HepG2 (cell line): ENCODE data around the gene BIRC5. TPM values are rescaled to one million over a fixed set of nuclear protein-coding genes. Genes with fewer than 3 reads are reported as not detected.

Source experiments
- ATAC-seq: fragments of 200-7000 bp; cut with Tn5 transposase; 3 replicates; pipeline ENCODE4 v1.9.1; 2020; ENCODE audit warnings: mild to moderate bottlenecking, moderate library complexity
- BruUV-seq: library from RNA; stranded (reverse); fragments of 400-500 nt; replicated peaks from 2 replicates; lab custom pipeline; 2021; lab: Mats Ljungman, UMichigan
- CTCF ChIA-PET: fragments of 300-600 bp; formaldehyde crosslinking; extraction: SDS; loops from one replicate; lab custom pipeline; 2021; ENCODE audit warnings: low total read pairs, inconsistent platforms, low intra/inter-chr PET ratio; lab: Yijun Ruan, JAX
- POLR2A ChIA-PET: fragments of 350-600 bp; sonication (Branson Sonifier 250); formaldehyde crosslinking; loops from one replicate; lab custom pipeline; 2020; ENCODE audit warnings: antibody characterized with exemption, inconsistent platforms; lab: Yijun Ruan, JAX
- DNase-seq: peaks from one replicate; pipeline ENCODE4 v3.0.0-alpha.2; 2015; ENCODE audit warnings: low spot score
- FAIRE-seq: peaks from 3 replicates; lab custom pipeline; 2011; peaks lifted over from hg19 to GRCh38; lab: Jason Lieb, UNC
- H2AFZ ChIP-seq: one replicate; pipeline ENCODE4 v1.6.1; 2011; ENCODE audit warnings: low read length, inconsistent platforms
- H3K27ac ChIP-seq: fragments of 300-600 bp; 3 replicates; pipeline ENCODE4 v1.8.0; 2011; ENCODE audit warnings: mixed run types, mild to moderate bottlenecking, mixed read lengths, low read length, inconsistent platforms; ENCODE audit not compliant: insufficient read depth; ENCODE audit errors: extremely low read length
- H3K27me3 ChIP-seq, 2 experiments: fragments of 200-600 bp in 1 of 2; 2 replicates in 1 of 2; 3 replicates in 1 of 2; pipeline versions ENCODE4 v1.6.0 to v1.8.0; 2011; ENCODE audit warnings: low read length in 2 of 2, mild to moderate bottlenecking in 2 of 2, moderate library complexity in 2 of 2, inconsistent platforms in 1 of 2; ENCODE audit not compliant: insufficient read depth in 2 of 2, control insufficient read depth in 1 of 2
- H3K36me3 ChIP-seq, 2 experiments: fragments of 200-600 bp in 1 of 2; replicated peaks in 1 of 2; 2 replicates in 1 of 2; 3 replicates in 1 of 2; pipeline versions ENCODE4 v1.5.1 to v1.8.0; 2011; ENCODE audit warnings: low read length in 2 of 2, inconsistent platforms in 1 of 2; ENCODE audit not compliant: insufficient read depth in 2 of 2, control insufficient read depth in 1 of 2
- H3K4me1 ChIP-seq: 2 replicates; pipeline ENCODE4 v1.5.1; 2012; ENCODE audit warnings: low read length, inconsistent platforms; ENCODE audit not compliant: insufficient read depth
- H3K4me2 ChIP-seq: 2 replicates; pipeline ENCODE4 v1.6.0; 2011; ENCODE audit warnings: low read depth, low read length, inconsistent platforms
- H3K4me3 ChIP-seq, 3 experiments: fragments of 200-600 bp in 1 of 3; sonication (generic), shearing (Covaris generic) in 1 of 3; replicated peaks in 1 of 3; 2 replicates each; pipeline ENCODE4 v1.5.1; 2011 to 2016; ENCODE audit warnings: low read length in 3 of 3, inconsistent platforms in 2 of 3, low read depth in 2 of 3, mild to moderate bottlenecking in 2 of 3, control low read depth in 1 of 3, mixed read lengths in 1 of 3; ENCODE audit not compliant: insufficient read depth in 1 of 3
- H3K79me2 ChIP-seq: one replicate; pipeline ENCODE4 v1.6.1; 2011; ENCODE audit warnings: low read length, inconsistent platforms; ENCODE audit not compliant: insufficient read depth
- H3K9ac ChIP-seq: 2 replicates; pipeline ENCODE4 v1.6.0; 2011; ENCODE audit warnings: mild to moderate bottlenecking, low read depth, low read length, inconsistent platforms; ENCODE audit not compliant: insufficient read depth
- H3K9me3 ChIP-seq: 2 replicates; pipeline ENCODE4 v1.5.1; 2012; ENCODE audit warnings: mild to moderate bottlenecking, low read length
- H4K20me1 ChIP-seq: 2 replicates; pipeline ENCODE4 v1.6.0; 2011; ENCODE audit warnings: inconsistent platforms, mild to moderate bottlenecking, low read length, moderate library complexity; ENCODE audit not compliant: insufficient read depth
- CREB1 ChIP-seq, 2 experiments: fragments of 450-650 bp in 1 of 2; IDR thresholded peaks; 2 replicates each; pipeline ENCODE4 v1.6.1; 2016 to 2017; ENCODE audit warnings: control low read depth in 1 of 2, mild to moderate bottlenecking in 1 of 2, missing compliant biosample characterization in 1 of 2, missing genetic modification characterization in 1 of 2
- FOXA1 ChIP-seq, 2 experiments: fragments of 450-650 bp in 1 of 2; sonication (generic) in 1 of 2; formaldehyde crosslinking in 1 of 2; IDR thresholded peaks; 2 replicates each; pipeline versions ENCODE4 v1.4.0 to v1.6.1; 2016 to 2020; ENCODE audit warnings: missing genetic modification reagents in 1 of 2
- MAFF ChIP-seq: IDR thresholded peaks from 2 replicates; pipeline ENCODE4 v1.6.1; 2011; ENCODE audit warnings: low read depth, low read length, improper control_type of control experiment
- MAFK ChIP-seq, 2 experiments: IDR thresholded peaks in 1 of 2; conservative IDR thresholded peaks in 1 of 2; 2 replicates each; pipeline ENCODE4 v1.6.1; 2011; ENCODE audit warnings: improper control_type of control experiment in 2 of 2, low read length in 2 of 2
- MBNL3 ChIP-seq: fragments of 250-450 bp; sonication (Bioruptor Pico); conservative IDR thresholded peaks from 2 replicates; pipeline ENCODE4 v1.8.0; 2022; ENCODE audit warnings: mild to moderate bottlenecking, inconsistent platforms
- RBM22 ChIP-seq: fragments of 200-400 bp; formaldehyde crosslinking; optimal IDR thresholded peaks from 2 replicates; pipeline ENCODE3; 2017; ENCODE audit warnings: mild to moderate bottlenecking, low read length, moderate library complexity
- ZKSCAN1 ChIP-seq: fragments of 150-350 bp; IDR thresholded peaks from 2 replicates; pipeline ENCODE4 v1.6.1; 2014; ENCODE audit warnings: low read length
- WGBS: methylation state at CpG from one replicate; pipeline ENCODE4 v1.1.6; 2017; ENCODE audit warnings: low lambda C conversion rate; 5-methylcytosine and 5-hydroxymethylcytosine counted together
- in situ Hi-C: cut with HindIII; loops from 2 replicates; pipeline ENCODE4 v1.10.0; 2017; ENCODE audit warnings: low pct_unique_long_range_greater_than_20kb; ENCODE audit not compliant: extremely low pct_ligation_motif_present
- intact Hi-C: fragments of 100-400 bp; cut with micrococcal nuclease; formaldehyde crosslinking; loops from one replicate; pipeline ENCODE4 v1.10.0; 2022; ENCODE audit not compliant: unreplicated experiment
- polyA plus RNA-seq, 8 experiments: library from polyadenylated mRNA; depleted of rRNA in 3 of 8; stranded (reverse) in 7 of 8; unstranded in 1 of 8; fragments of >200 nt; fragmentation: Illumina TruSeq in 4 of 8; extraction: Trizol in 4 of 8; gene quantifications; 2 replicates each; pipeline versions ENCODE4 v1.2.1 to v1.2.3, GENCODE V29; 2011 to 2016; ENCODE audit warnings: low read depth in 4 of 8, missing spikeins in 1 of 8, mixed read lengths in 1 of 8; ENCODE audit not compliant: insufficient read depth in 1 of 8
- total RNA-seq, 5 experiments: library from RNA; depleted of rRNA; stranded (reverse); fragments of >200 nt; fragmentation: Illumina TruSeq; extraction: Trizol; gene quantifications; 2 replicates each; pipeline ENCODE4 v1.2.3, GENCODE V29; 2016; ENCODE audit warnings: low read depth in 1 of 5
- TF ChIP-seq, protein P1 (sequence below), 2 experiments: sonication (generic) in 1 of 2; formaldehyde crosslinking in 1 of 2; IDR thresholded peaks; 2 replicates each; pipeline versions ENCODE4 v1.6.1 to v1.9.0; 2014 to 2022; ENCODE audit warnings: antibody characterized with exemption in 1 of 2, borderline replicate concordance in 1 of 2, inconsistent platforms in 1 of 2, low read depth in 1 of 2, missing genetic modification reagents in 1 of 2
- TF ChIP-seq, protein P2 (sequence below): sonication (generic); formaldehyde crosslinking; IDR thresholded peaks from 2 replicates; pipeline ENCODE4 v1.4.0; 2020; ENCODE audit warnings: missing genetic modification reagents
- TF ChIP-seq, protein P3 (sequence below): sonication (generic); formaldehyde crosslinking; conservative IDR thresholded peaks from 2 replicates; pipeline ENCODE4 v1.4.0; 2020; ENCODE audit warnings: mild to moderate bottlenecking, missing genetic modification reagents, moderate library complexity

Gene BIRC5
- total and polyA plus RNA-seq, 2 of the 13 experiments (the other 11 are each of a cell fraction or from before 2014, with no cell fraction given) = 30.3 to 135 TPM

DNA sequence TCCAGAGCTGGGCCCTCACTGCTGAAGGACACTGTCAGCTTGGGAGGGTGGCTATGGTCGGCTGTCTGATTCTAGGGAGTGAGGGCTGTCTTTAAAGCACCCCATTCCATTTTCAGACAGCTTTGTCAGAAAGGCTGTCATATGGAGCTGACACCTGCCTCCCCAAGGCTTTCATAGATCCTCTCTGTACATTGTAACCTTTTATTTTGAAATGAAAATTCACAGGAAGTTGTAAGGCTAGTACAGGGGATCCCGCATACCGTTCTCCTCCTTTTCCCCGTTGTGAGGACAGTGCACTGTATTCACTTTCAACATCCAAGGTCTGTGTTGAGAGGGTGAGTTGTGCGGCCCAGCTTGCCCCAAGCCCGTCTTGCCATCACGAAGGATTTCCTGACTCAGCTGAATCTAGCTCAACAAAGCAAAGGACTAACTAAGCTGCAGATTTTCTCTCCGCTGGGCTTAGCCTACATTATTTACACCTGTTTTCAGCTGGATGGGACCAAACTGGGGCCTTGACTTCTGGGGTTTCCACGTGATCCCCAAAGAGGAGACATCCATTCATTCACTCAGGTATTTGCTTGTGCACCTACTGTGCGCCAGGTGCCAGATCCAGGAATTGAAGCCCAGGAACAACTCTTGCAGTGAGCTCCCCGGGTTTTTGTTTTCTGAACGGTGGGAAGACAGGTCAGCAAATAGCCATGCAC lies 12.2 kb downstream of the BIRC5 start:
- WGBS = 83% methylated on average over 12 of the region's 12 CpGs
- CTCF ChIA-PET = no interaction called here
- POLR2A ChIA-PET = no interaction called here

More for the DNA sequence above, 12.2 kb downstream of the BIRC5 start:
- DNase-seq = no peak
- in situ Hi-C loops = no loop called here
- TF ChIP-seq, protein P1, sequence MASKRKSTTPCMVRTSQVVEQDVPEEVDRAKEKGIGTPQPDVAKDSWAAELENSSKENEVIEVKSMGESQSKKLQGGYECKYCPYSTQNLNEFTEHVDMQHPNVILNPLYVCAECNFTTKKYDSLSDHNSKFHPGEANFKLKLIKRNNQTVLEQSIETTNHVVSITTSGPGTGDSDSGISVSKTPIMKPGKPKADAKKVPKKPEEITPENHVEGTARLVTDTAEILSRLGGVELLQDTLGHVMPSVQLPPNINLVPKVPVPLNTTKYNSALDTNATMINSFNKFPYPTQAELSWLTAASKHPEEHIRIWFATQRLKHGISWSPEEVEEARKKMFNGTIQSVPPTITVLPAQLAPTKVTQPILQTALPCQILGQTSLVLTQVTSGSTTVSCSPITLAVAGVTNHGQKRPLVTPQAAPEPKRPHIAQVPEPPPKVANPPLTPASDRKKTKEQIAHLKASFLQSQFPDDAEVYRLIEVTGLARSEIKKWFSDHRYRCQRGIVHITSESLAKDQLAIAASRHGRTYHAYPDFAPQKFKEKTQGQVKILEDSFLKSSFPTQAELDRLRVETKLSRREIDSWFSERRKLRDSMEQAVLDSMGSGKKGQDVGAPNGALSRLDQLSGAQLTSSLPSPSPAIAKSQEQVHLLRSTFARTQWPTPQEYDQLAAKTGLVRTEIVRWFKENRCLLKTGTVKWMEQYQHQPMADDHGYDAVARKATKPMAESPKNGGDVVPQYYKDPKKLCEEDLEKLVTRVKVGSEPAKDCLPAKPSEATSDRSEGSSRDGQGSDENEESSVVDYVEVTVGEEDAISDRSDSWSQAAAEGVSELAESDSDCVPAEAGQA (IDR thresholded peaks at IDR 0.05; ENCODE audit: low read depth) = no peak
- TF ChIP-seq, protein P1 (CRISPR knock-in tag; IDR thresholded peaks at IDR 0.05; ENCODE audit: borderline replicate concordance) = no peak
- TF ChIP-seq CREB1 (IDR thresholded peaks at IDR 0.05) (no peak), CREB1 (CRISPR knock-in tag; IDR thresholded peaks at IDR 0.05) (no peak), MBNL3 (no peak), RBM22 (peak; percentile 19), MAFK (conservative IDR thresholded peaks at IDR 0.05 in 1 of 2, IDR thresholded peaks at IDR 0.05 in 1 of 2; ENCODE audit: low read length in 2 of 2) (peak; percentile 77 to 91), ZKSCAN1 (peak; percentile 93), MAFF (peak; percentile 83), FOXA1 (IDR thresholded peaks at IDR 0.05) (no peak), FOXA1 (CRISPR knock-in tag; IDR thresholded peaks at IDR 0.05) (no peak)
- TF ChIP-seq, protein P2, sequence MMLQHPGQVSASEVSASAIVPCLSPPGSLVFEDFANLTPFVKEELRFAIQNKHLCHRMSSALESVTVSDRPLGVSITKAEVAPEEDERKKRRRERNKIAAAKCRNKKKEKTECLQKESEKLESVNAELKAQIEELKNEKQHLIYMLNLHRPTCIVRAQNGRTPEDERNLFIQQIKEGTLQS (CRISPR knock-in tag) = no peak
- TF ChIP-seq, protein P3, sequence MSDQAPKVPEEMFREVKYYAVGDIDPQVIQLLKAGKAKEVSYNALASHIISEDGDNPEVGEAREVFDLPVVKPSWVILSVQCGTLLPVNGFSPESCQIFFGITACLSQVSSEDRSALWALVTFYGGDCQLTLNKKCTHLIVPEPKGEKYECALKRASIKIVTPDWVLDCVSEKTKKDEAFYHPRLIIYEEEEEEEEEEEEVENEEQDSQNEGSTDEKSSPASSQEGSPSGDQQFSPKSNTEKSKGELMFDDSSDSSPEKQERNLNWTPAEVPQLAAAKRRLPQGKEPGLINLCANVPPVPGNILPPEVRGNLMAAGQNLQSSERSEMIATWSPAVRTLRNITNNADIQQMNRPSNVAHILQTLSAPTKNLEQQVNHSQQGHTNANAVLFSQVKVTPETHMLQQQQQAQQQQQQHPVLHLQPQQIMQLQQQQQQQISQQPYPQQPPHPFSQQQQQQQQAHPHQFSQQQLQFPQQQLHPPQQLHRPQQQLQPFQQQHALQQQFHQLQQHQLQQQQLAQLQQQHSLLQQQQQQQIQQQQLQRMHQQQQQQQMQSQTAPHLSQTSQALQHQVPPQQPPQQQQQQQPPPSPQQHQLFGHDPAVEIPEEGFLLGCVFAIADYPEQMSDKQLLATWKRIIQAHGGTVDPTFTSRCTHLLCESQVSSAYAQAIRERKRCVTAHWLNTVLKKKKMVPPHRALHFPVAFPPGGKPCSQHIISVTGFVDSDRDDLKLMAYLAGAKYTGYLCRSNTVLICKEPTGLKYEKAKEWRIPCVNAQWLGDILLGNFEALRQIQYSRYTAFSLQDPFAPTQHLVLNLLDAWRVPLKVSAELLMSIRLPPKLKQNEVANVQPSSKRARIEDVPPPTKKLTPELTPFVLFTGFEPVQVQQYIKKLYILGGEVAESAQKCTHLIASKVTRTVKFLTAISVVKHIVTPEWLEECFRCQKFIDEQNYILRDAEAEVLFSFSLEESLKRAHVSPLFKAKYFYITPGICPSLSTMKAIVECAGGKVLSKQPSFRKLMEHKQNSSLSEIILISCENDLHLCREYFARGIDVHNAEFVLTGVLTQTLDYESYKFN (CRISPR knock-in tag) = no peak
- ATAC-seq = no peak
- Histone ChIP-seq H3K4me1 (peaks cover 10% of the 10 kb centered on the region; the same call in 1 of the 2 replicates), H4K20me1 (no peaks in the 10 kb centered on the region), H3K4me3 (no peak overlapping the region), H3K36me3 (peaks cover 18 to 29% of the 10 kb centered on the region in 2 experiments), H2AFZ (no peak overlapping the region), H3K9me3 (no peaks in the 10 kb centered on the region), H3K27me3 (peaks cover 6 to 27% of the 10 kb centered on the region in 2 experiments; a peak in 4 of 5 replicates), H3K27ac (no peak overlapping the region), H3K79me2 (no peaks in the 10 kb centered on the region), H3K9ac (no peak overlapping the region), H3K4me2 (no peak overlapping the region)
- intact Hi-C loops = no loop called here
- BruUV-seq = no TSS peak
- no peak for FAIRE-seq
